ENCODE measurements around the gene CEP41. TPM values are rescaled to one million over a fixed set of nuclear protein-coding genes. Genes with fewer than 3 reads are reported as not detected.

CEP41 gene
- total and polyA plus RNA-seq, 10 of the 15 experiments (the other 5 are each of a cell fraction or from before 2014, with no cell fraction given), result 11.4 to 43.0 (median 24.7) TPM

GRCh38 chr7:130349911-130350782 lies 90.7 kb downstream of the CEP41 start:
- intact Hi-C loops (cut with micrococcal nuclease; ENCODE audit: unreplicated experiment) (no loop called here), in situ Hi-C loops (cut with MboI) (no loop called here)
- DNase-seq (ENCODE audit: low read depth, low spot score), result no peak
- TF ChIP-seq BCL11A (IDR thresholded peaks at IDR 0.05; ENCODE audit: low read depth, low read length), result no peak
- peak; percentile 9 for TF ChIP-seq BCL3 (IDR thresholded peaks at IDR 0.05; ENCODE audit: borderline replicate concordance, insufficient read depth, low read depth, low read length, poor library complexity, severe bottlenecking)
- TF ChIP-seq ETV6 (conservative IDR thresholded peaks at IDR 0.05 in 1 of 2, IDR thresholded peaks at IDR 0.05 in 1 of 2; ENCODE audit: borderline replicate concordance in 1 of 2, low read depth in 1 of 2), result no peak
- TF ChIP-seq CHD1 (IDR thresholded peaks at IDR 0.05; ENCODE audit: low read depth, low read length), result no peak
- TF ChIP-seq RELA (IDR thresholded peaks at IDR 0.05; ENCODE audit: borderline replicate concordance, partially characterized antibody), result no peak
- TF ChIP-seq MEF2B (IDR thresholded peaks at IDR 0.05; ENCODE audit: partially characterized antibody, poor library complexity, severe bottlenecking), result peak; percentile 7
- no peak for TF ChIP-seq ZNF384 (IDR thresholded peaks at IDR 0.05; ENCODE audit: borderline replicate concordance, low read depth, low read length)
- TF ChIP-seq RELB (IDR thresholded peaks at IDR 0.05; ENCODE audit: low read depth), result no peak
- no peak for TF ChIP-seq YBX1 (IDR thresholded peaks at IDR 0.05)
- TF ChIP-seq ATF2 (IDR thresholded peaks at IDR 0.05; ENCODE audit: low read length), result no peak; the same call in 1 of the 2 replicates
- TF ChIP-seq LARP7 (IDR thresholded peaks at IDR 0.05), result no peak
- 0 out of 2 replicates have a peak, but pooled peaks have one; percentile 23 for TF ChIP-seq TCF12 (IDR thresholded peaks at IDR 0.05; ENCODE audit: low read depth, low read length)
- no peak for TF ChIP-seq CHD2 (IDR thresholded peaks at IDR 0.05; ENCODE audit: borderline replicate concordance, low read depth, low read length)
- no peak for TF ChIP-seq EZH2 (IDR thresholded peaks at IDR 0.05; ENCODE audit: borderline replicate concordance, control insufficient read depth, low read depth, low read length)
- TF ChIP-seq HDGF (IDR thresholded peaks at IDR 0.05), result no peak
- no peak for TF ChIP-seq EP300 (IDR thresholded peaks at IDR 0.05; ENCODE audit: borderline replicate concordance in 1 of 2, control insufficient read depth in 1 of 2, low read depth in 2 of 2, low read length in 2 of 2)
- peak; percentile 48 for TF ChIP-seq RUNX3 (IDR thresholded peaks at IDR 0.05; ENCODE audit: low read length)
- CTCF ChIA-PET, result interaction anchor here (0.5 to 1.9 kb wide), 3 partner anchors 9 to 1876 kb away, joined by 3 to 7 read pairs (median 4); no protein-coding TSS in a partner anchor
- SMC1A ChIA-PET (ENCODE audit: uncharacterized antibody, unreplicated experiment), result interaction anchor here (0.6 to 1.7 kb wide), 5 partner anchors 14 to 1029 kb away, joined by 3 to 5 read pairs (median 4); partner anchors contain the start of gene CEP41
- Histone ChIP-seq H3K4me1 (ENCODE audit: control insufficient read depth, insufficient read depth, low read length) (peaks cover 21% of the 10 kb centered on the region), H3K79me2 (ENCODE audit: control insufficient read depth, insufficient read depth, low read length) (no peaks in the 10 kb centered on the region), H3K4me3 (no peak overlapping the region), H3K27ac (ENCODE audit: control insufficient read depth, insufficient read depth) (peak overlapping the region; percentile 73), H4K20me1 (ENCODE audit: control insufficient read depth, insufficient read depth) (no peaks in the 10 kb centered on the region), H3K4me2 (ENCODE audit: control insufficient read depth, insufficient read depth) (peak overlapping the region; percentile 71), H2AFZ (ENCODE audit: control insufficient read depth, low read depth, low read length) (peak overlapping the region; percentile 55), H3K9me3 (replicated peaks; ENCODE audit: control insufficient read depth, insufficient read depth, low read length) (no peaks in the 10 kb centered on the region), H3K27me3 (replicated peaks in 1 of 2; ENCODE audit: control insufficient read depth in 2 of 2, insufficient read depth in 2 of 2, low read length in 1 of 2) (no peaks in the 10 kb centered on the region), H3K36me3 (ENCODE audit: control insufficient read depth in 2 of 2, insufficient read depth in 2 of 2, low read length in 1 of 2) (no peaks in the 10 kb centered on the region), H3K9ac (ENCODE audit: control insufficient read depth, insufficient read depth, low read length) (no peak overlapping the region; the same call in 1 of the 2 replicates)
- RAD21 ChIA-PET (ENCODE audit: unreplicated experiment), result no interaction called here
- BruUV-seq (replicated peaks), result no TSS peak
- ATAC-seq, result no peak
- POLR2A ChIA-PET, result interaction anchor here (1.7 kb wide), 1 partner anchor 15 kb away, joined by 5 read pairs; no protein-coding TSS in a partner anchor
- WGBS (ENCODE audit: insufficient coverage, insufficient replicate concordance, low lambda C conversion rate, missing lambda C conversion rate), result 12% methylated on average over 16 of the region's 16 CpGs
- no peak for FAIRE-seq

All from GM12878 (cell line).